ENCODE results near the gene IL17RB.

Gene IL17RB

GRCh38 chr3:53846134-53846850 is at the start of gene IL17RB, which contains the start of gene CHDH:
Gene IL17RB, plus strand, starts transcription at chr3:53846568. Its CDS starts 21 bp downstream, at chr3:53846589.
Gene CHDH, minus strand, starts transcription at chr3:53846419. Its CDS starts 22,411 bp downstream, at chr3:53824008.
- peak; percentile 66 to 94 for DNase-seq

- no peak for DNase-seq
These were observed 48.2 kb upstream of the IL17RB start for GRCh38 chr3:53798144-53798543.

- no peak for DNase-seq
These were observed 47.0 kb upstream of the IL17RB start for GRCh38 chr3:53799338-53799865.

- no peak for DNase-seq
These were observed 46.1 kb upstream of the IL17RB start for GRCh38 chr3:53800041-53800906.

- no peak for DNase-seq
These were observed 45.0 kb upstream of the IL17RB start for GRCh38 chr3:53801319-53801718.

GRCh38 chr3:53802256-53802880 is 44.0 kb upstream of the IL17RB start:
- DNase-seq: no peak

GRCh38 chr3:53803124-53803815 is 43.1 kb upstream of the IL17RB start:
- DNase-seq: peak; percentile 32 to 81

GRCh38 chr3:53803816-53804695 is 42.3 kb upstream of the IL17RB start:
- DNase-seq: no peak

- DNase-seq: peak in 1 of 2 experiments; percentile 13
These were observed 41.5 kb upstream of the IL17RB start for GRCh38 chr3:53804697-53805462.

GRCh38 chr3:53805463-53806159 is 40.8 kb upstream of the IL17RB start:
- DNase-seq: no peak

GRCh38 chr3:53806182-53807116 is 39.9 kb upstream of the IL17RB start:
- DNase-seq: peak; percentile 29 to 69

- DNase-seq: no peak
These were observed 39.1 kb upstream of the IL17RB start for GRCh38 chr3:53807117-53807810.

- DNase-seq: no peak
These were observed 37.9 kb upstream of the IL17RB start for GRCh38 chr3:53808496-53808895.

GRCh38 chr3:53809267-53809666 is 37.1 kb upstream of the IL17RB start:
- DNase-seq: no peak

- DNase-seq: no peak
These were observed 36.5 kb upstream of the IL17RB start for GRCh38 chr3:53809764-53810400.

- no peak for DNase-seq
These were observed 35.0 kb upstream of the IL17RB start for GRCh38 chr3:53811143-53811927.

- peak in 1 of 2 experiments; percentile 14 for DNase-seq
These were observed 33.9 kb upstream of the IL17RB start for GRCh38 chr3:53812434-53812833.
